Measurements from ENCODE around the gene EXOC4. TPM values are rescaled to one million over a fixed set of nuclear protein-coding genes. Genes with fewer than 3 reads are reported as not detected.

EXOC4 gene
- total RNA-seq, 1 experiment from 2014 or later, result 71.0 TPM

DNA sequence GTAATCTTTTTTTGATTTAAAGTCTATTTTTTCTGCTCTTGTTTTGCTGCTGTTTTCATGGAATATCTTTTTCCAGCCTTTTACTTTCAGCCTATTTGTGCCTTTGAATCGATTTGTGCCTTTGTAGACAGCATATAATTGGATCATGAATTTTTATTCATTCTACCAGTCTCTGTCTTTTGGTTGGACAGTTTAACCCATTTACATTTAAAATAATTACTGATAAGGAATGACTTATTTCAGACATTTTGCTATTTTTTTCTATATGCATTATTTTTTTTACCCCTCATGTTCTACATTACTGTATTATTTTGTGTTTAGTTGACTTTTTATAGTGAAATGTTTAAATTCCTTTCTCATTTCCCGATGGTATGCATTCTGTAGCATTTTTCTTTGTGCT lies 99.6 kb downstream of the EXOC4 start:
- no peaks in the 10 kb centered on the region for H3K36me3 ChIP-seq (ENCODE audit: control insufficient read depth, insufficient read depth, low read length)
- H3K27ac ChIP-seq (ENCODE audit: low read length), result no peak overlapping the region
- in situ Hi-C loops (cut with HindIII; ENCODE audit: low pct_unique_long_range_greater_than_20kb, low sequenced_read_pairs) (no loop called here), intact Hi-C loops (cut with micrococcal nuclease; ENCODE audit: unreplicated experiment) (no loop called here)
- POLR2A ChIA-PET, result no interaction called here
- no peak overlapping the region for H3K4me3 ChIP-seq (ENCODE audit: low read depth in 2 of 2, low read length in 2 of 2)
- BruUV-seq (replicated peaks), result no TSS peak
- TF ChIP-seq, protein P1, sequence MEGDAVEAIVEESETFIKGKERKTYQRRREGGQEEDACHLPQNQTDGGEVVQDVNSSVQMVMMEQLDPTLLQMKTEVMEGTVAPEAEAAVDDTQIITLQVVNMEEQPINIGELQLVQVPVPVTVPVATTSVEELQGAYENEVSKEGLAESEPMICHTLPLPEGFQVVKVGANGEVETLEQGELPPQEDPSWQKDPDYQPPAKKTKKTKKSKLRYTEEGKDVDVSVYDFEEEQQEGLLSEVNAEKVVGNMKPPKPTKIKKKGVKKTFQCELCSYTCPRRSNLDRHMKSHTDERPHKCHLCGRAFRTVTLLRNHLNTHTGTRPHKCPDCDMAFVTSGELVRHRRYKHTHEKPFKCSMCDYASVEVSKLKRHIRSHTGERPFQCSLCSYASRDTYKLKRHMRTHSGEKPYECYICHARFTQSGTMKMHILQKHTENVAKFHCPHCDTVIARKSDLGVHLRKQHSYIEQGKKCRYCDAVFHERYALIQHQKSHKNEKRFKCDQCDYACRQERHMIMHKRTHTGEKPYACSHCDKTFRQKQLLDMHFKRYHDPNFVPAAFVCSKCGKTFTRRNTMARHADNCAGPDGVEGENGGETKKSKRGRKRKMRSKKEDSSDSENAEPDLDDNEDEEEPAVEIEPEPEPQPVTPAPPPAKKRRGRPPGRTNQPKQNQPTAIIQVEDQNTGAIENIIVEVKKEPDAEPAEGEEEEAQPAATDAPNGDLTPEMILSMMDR (IDR thresholded peaks at IDR 0.05), result no peak
- no peak for TF ChIP-seq SIN3A (IDR thresholded peaks at IDR 0.05; ENCODE audit: borderline replicate concordance, insufficient read depth, low read depth, low read length)
- TF ChIP-seq POLR2AphosphoS5 (IDR thresholded peaks at IDR 0.05; ENCODE audit: low read depth, low read length), result no peak
- TF ChIP-seq TCF7L2 (IDR thresholded peaks at IDR 0.05; ENCODE audit: low read depth, low read length), result no peak
- TF ChIP-seq, protein P2, sequence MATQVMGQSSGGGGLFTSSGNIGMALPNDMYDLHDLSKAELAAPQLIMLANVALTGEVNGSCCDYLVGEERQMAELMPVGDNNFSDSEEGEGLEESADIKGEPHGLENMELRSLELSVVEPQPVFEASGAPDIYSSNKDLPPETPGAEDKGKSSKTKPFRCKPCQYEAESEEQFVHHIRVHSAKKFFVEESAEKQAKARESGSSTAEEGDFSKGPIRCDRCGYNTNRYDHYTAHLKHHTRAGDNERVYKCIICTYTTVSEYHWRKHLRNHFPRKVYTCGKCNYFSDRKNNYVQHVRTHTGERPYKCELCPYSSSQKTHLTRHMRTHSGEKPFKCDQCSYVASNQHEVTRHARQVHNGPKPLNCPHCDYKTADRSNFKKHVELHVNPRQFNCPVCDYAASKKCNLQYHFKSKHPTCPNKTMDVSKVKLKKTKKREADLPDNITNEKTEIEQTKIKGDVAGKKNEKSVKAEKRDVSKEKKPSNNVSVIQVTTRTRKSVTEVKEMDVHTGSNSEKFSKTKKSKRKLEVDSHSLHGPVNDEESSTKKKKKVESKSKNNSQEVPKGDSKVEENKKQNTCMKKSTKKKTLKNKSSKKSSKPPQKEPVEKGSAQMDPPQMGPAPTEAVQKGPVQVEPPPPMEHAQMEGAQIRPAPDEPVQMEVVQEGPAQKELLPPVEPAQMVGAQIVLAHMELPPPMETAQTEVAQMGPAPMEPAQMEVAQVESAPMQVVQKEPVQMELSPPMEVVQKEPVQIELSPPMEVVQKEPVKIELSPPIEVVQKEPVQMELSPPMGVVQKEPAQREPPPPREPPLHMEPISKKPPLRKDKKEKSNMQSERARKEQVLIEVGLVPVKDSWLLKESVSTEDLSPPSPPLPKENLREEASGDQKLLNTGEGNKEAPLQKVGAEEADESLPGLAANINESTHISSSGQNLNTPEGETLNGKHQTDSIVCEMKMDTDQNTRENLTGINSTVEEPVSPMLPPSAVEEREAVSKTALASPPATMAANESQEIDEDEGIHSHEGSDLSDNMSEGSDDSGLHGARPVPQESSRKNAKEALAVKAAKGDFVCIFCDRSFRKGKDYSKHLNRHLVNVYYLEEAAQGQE (IDR thresholded peaks at IDR 0.05; ENCODE audit: insufficient read depth in 1 of 2, low read depth in 2 of 2, low read length in 1 of 2), result no peak
- no peaks in the 10 kb centered on the region for H3K4me1 ChIP-seq (ENCODE audit: control insufficient read depth, insufficient read depth, low read length)
- DNase-seq (ENCODE audit: low read depth, low spot score) (no peak), ATAC-seq (no peak)
- H3K27me3 ChIP-seq (ENCODE audit: control insufficient read depth, insufficient read depth, low read length), result no peaks in the 10 kb centered on the region
- CTCF ChIA-PET, result no interaction called here
- H3K9me3 ChIP-seq (ENCODE audit: control insufficient read depth, insufficient read depth, low read depth, low read length), result peaks cover 21% of the 10 kb centered on the region

DNA sequence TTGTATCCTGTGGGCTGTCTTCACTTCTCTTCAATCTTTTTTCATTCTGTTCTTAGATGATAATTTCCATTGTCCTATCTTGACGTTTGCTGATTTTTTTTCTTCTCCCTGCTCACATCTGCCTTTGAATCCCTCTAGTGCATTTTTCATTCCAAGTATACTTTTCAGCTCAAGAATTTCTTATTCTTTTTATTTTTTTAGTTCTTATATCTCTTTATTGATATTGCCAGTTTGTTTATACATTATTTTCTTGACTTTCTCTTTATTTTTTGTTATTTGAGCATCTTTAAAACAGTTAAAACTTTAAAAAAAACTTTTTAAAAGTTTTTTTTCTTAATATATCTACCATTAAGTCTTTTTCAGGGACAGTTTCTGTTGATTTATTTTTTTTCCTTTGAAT lies 100.9 kb downstream of the EXOC4 start:
- Histone ChIP-seq H3K27me3 (ENCODE audit: control insufficient read depth, insufficient read depth, low read length) (no peaks in the 10 kb centered on the region), H3K27ac (ENCODE audit: low read length) (no peak overlapping the region), H3K9me3 (ENCODE audit: control insufficient read depth, insufficient read depth, low read depth, low read length) (peaks cover 21% of the 10 kb centered on the region), H3K36me3 (ENCODE audit: control insufficient read depth, insufficient read depth, low read length) (no peaks in the 10 kb centered on the region), H3K4me1 (ENCODE audit: control insufficient read depth, insufficient read depth, low read length) (no peaks in the 10 kb centered on the region), H3K4me3 (ENCODE audit: low read depth in 2 of 2, low read length in 2 of 2) (no peak overlapping the region)
- CTCF ChIA-PET, result no interaction called here
- BruUV-seq (replicated peaks), result no TSS peak
- no peak for ATAC-seq
- intact Hi-C loops (cut with micrococcal nuclease; ENCODE audit: unreplicated experiment) (no loop called here), in situ Hi-C loops (cut with HindIII; ENCODE audit: low pct_unique_long_range_greater_than_20kb, low sequenced_read_pairs) (no loop called here)
- DNase-seq (ENCODE audit: low read depth, low spot score), result no peak
- TF ChIP-seq SIN3A (IDR thresholded peaks at IDR 0.05; ENCODE audit: borderline replicate concordance, insufficient read depth, low read depth, low read length) (no peak), POLR2AphosphoS5 (IDR thresholded peaks at IDR 0.05; ENCODE audit: low read depth, low read length) (no peak)
- POLR2A ChIA-PET, result no interaction called here

DNA sequence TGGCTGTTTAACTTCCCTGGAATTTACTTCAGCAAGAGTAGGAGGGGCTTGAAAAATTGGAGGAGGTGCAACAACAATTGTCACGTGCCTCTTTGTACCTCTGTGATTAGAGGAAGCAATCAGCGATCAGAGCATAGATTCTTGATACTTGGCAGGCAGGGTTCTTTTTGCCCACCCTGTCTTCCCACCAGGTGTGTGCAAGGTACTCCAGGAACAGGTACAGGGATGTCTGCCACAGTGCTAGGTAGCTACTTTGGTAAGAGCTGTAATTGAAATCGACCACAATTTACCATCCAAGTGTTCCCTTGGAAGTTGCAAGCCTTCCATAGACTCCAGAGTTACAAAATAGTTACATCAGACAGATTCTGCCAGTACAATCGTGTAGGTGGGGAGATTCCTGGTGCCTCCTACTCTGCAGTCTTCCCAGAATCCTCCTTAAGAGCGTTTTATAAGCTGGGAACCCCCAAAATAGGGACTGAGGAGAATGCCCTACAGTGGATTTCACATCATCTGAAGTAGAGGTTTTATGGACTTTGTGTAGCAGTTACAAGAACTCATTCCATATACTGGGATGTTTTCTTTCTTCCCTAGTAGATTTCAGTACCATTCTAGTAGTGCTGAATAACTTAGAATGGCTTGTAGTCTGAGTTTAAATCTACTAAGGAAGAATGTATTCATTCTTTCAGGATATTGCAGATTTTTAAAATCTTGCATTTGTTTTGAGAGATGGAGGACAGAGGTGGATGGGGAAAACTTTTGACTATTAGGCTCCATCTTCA lies 101.9 kb downstream of the EXOC4 start:
- H3K27me3 ChIP-seq (ENCODE audit: control insufficient read depth, insufficient read depth, low read length), result no peaks in the 10 kb centered on the region
- ATAC-seq (no peak), DNase-seq (ENCODE audit: low read depth, low spot score) (no peak)
- no peak overlapping the region for H3K4me3 ChIP-seq (ENCODE audit: low read depth in 2 of 2, low read length in 2 of 2)
- no peaks in the 10 kb centered on the region for H3K36me3 ChIP-seq (ENCODE audit: control insufficient read depth, insufficient read depth, low read length)
- POLR2A ChIA-PET, result no interaction called here
- no peaks in the 10 kb centered on the region for H3K4me1 ChIP-seq (ENCODE audit: control insufficient read depth, insufficient read depth, low read length)
- in situ Hi-C loops (cut with HindIII; ENCODE audit: low pct_unique_long_range_greater_than_20kb, low sequenced_read_pairs) (no loop called here), intact Hi-C loops (cut with micrococcal nuclease; ENCODE audit: unreplicated experiment) (no loop called here)
- CTCF ChIA-PET, result no interaction called here
- TF ChIP-seq TCF7L2 (IDR thresholded peaks at IDR 0.05; ENCODE audit: low read depth, low read length) (no peak), SIN3A (IDR thresholded peaks at IDR 0.05; ENCODE audit: borderline replicate concordance, insufficient read depth, low read depth, low read length) (no peak), POLR2AphosphoS5 (IDR thresholded peaks at IDR 0.05; ENCODE audit: low read depth, low read length) (no peak)
- TF ChIP-seq, protein P2 (IDR thresholded peaks at IDR 0.05; ENCODE audit: insufficient read depth in 1 of 2, low read depth in 2 of 2, low read length in 1 of 2), result no peak
- TF ChIP-seq, protein P1 (IDR thresholded peaks at IDR 0.05), result no peak
- BruUV-seq (replicated peaks), result no TSS peak
- peaks cover 21% of the 10 kb centered on the region for H3K9me3 ChIP-seq (ENCODE audit: control insufficient read depth, insufficient read depth, low read depth, low read length)
- peak overlapping the region; percentile 24; the same call in 1 of the 2 replicates for H3K27ac ChIP-seq (ENCODE audit: low read length)

All from Panc1 (cell line).